ENCODE data around the gene SLC44A4.
"Not testable (repeated sequence)": the region's sequence is repeated elsewhere in the genome, so short reads cannot be mapped to it uniquely, and the experiment has no call there.

SLC44A4 gene

GRCh38 chr6:31876357-31876756 is 2.4 kb downstream of the SLC44A4 start:
- Mint-ChIP-seq H3K4me1 (peaks cover 7% of the 10 kb centered on the region), H3K4me3 (no peak overlapping the region), H3K27me3 (peaks cover 8% of the 10 kb centered on the region), H3K9me3 (no peaks in the 10 kb centered on the region), H3K27ac (no peak overlapping the region)
- ATAC-seq = no peak
- no peak for DNase-seq

- no peak for DNase-seq
- Mint-ChIP-seq H3K27ac (no peak overlapping the region), H3K9me3 (no peaks in the 10 kb centered on the region), H3K4me1 (peaks cover 7% of the 10 kb centered on the region), H3K27me3 (peaks cover 8% of the 10 kb centered on the region), H3K4me3 (no peak overlapping the region)
- ATAC-seq = no peak
These were observed 2.9 kb downstream of the SLC44A4 start for GRCh38 chr6:31875877-31876276.

- Mint-ChIP-seq H3K27ac (no peak overlapping the region), H3K4me1 (peaks cover 7% of the 10 kb centered on the region)
- ATAC-seq = no peak
These were observed 3.8 kb downstream of the SLC44A4 start for GRCh38 chr6:31874836-31875572.

GRCh38 chr6:31874084-31874670 is 4.6 kb downstream of the SLC44A4 start:
- no peak for DNase-seq
- Mint-ChIP-seq H3K4me3 (no peak overlapping the region), H3K4me1 (peaks cover 7% of the 10 kb centered on the region), H3K27me3 (peaks cover 8% of the 10 kb centered on the region), H3K27ac (no peak overlapping the region), H3K9me3 (no peaks in the 10 kb centered on the region)
- no peak for ATAC-seq

More at GRCh38 chr6:31874836-31875572, 3.8 kb downstream of the SLC44A4 start:
- Mint-ChIP-seq H3K4me3 (no peak overlapping the region), H3K27me3 (peaks cover 8% of the 10 kb centered on the region), H3K9me3 (no peaks in the 10 kb centered on the region)
- no peak for DNase-seq

GRCh38 chr6:31871046-31871659 is 7.6 kb downstream of the SLC44A4 start:
- Mint-ChIP-seq H3K4me3 (no peak overlapping the region), H3K9me3 (no peaks in the 10 kb centered on the region), H3K4me1 (peaks cover 7% of the 10 kb centered on the region), H3K27me3 (peaks cover 8% of the 10 kb centered on the region), H3K27ac (no peak overlapping the region)
- peak; percentile 8 for ATAC-seq
- no peak for DNase-seq

GRCh38 chr6:31870385-31870921 is 8.3 kb downstream of the SLC44A4 start:
- Mint-ChIP-seq H3K27ac (no peak overlapping the region), H3K4me1 (peaks cover 1% of the 10 kb centered on the region), H3K9me3 (no peaks in the 10 kb centered on the region), H3K4me3 (no peak overlapping the region), H3K27me3 (peaks cover 8% of the 10 kb centered on the region)
- ATAC-seq = peak; percentile 53
- DNase-seq = no peak

- peaks cover 10% of the 10 kb centered on the region for H3K4me1 Mint-ChIP-seq
- no peaks in the 10 kb centered on the region for H3K9me3 Mint-ChIP-seq
- no peak overlapping the region for H3K27ac Mint-ChIP-seq
- DNase-seq = no peak
- no peak overlapping the region for H3K4me3 Mint-ChIP-seq
- no peak for ATAC-seq
- peaks cover 8% of the 10 kb centered on the region for H3K27me3 Mint-ChIP-seq
These were observed 9.5 kb downstream of the SLC44A4 start for GRCh38 chr6:31869343-31869742.

- not testable (repeated sequence) for H3K4me3 Mint-ChIP-seq, H3K27me3 Mint-ChIP-seq, H3K9me3 Mint-ChIP-seq, DNase-seq, H3K27ac Mint-ChIP-seq, ATAC-seq
- peaks cover 14% of the 10 kb centered on the region for H3K4me1 Mint-ChIP-seq
These were observed 10.2 kb downstream of the SLC44A4 start for GRCh38 chr6:31868658-31868971.

- Mint-ChIP-seq H3K27ac (peak overlapping the region in 1 of 2 donors; percentile 72), H3K4me1 (peaks cover 34% of the 10 kb centered on the region), H3K9me3 (no peaks in the 10 kb centered on the region), H3K27me3 (no peaks in the 10 kb centered on the region), H3K4me3 (no peak overlapping the region)
- ATAC-seq (no peak), DNase-seq (no peak)
These were observed 13.3 kb downstream of the SLC44A4 start for GRCh38 chr6:31865205-31866118.

GRCh38 chr6:31864818-31865204 is 14.0 kb downstream of the SLC44A4 start:
- Mint-ChIP-seq H3K27ac (no peak overlapping the region), H3K4me3 (no peak overlapping the region), H3K9me3 (no peaks in the 10 kb centered on the region), H3K27me3 (no peaks in the 10 kb centered on the region), H3K4me1 (peaks cover 34% of the 10 kb centered on the region)
- no peak for ATAC-seq
- DNase-seq = no peak

- ATAC-seq, H3K9me3 Mint-ChIP-seq, DNase-seq, H3K27me3 Mint-ChIP-seq: not testable (repeated sequence)
- peak overlapping the region; percentile 95 to 99 for H3K4me3 Mint-ChIP-seq
- peaks cover 34% of the 10 kb centered on the region for H3K4me1 Mint-ChIP-seq
- H3K27ac Mint-ChIP-seq = peak overlapping the region; percentile 97 to 99
These were observed 14.7 kb downstream of the SLC44A4 start for GRCh38 chr6:31864123-31864562.

- Mint-ChIP-seq H3K9me3 (no peaks in the 10 kb centered on the region), H3K27me3 (no peaks in the 10 kb centered on the region), H3K27ac (peak within 1 kb of the TSS; percentile 97 to 99), H3K4me3 (peak within 1 kb of the TSS; percentile 95 to 99), H3K4me1 (peaks cover 34% of the 10 kb centered on the region)
- peak; percentile 99 to 100 for DNase-seq
- peak; percentile 97 for ATAC-seq
These were observed 16.2 kb downstream of the SLC44A4 start, which contains the start of gene NEU1 for GRCh38 chr6:31862344-31863235. TSS of gene NEU1 (minus strand) at chr6:31862821. CDS start at chr6:31862776, 45 bp downstream.

GRCh38 chr6:31861919-31862343 is 16.9 kb downstream of the SLC44A4 start:
- Mint-ChIP-seq H3K27ac (peak overlapping the region; percentile 97 to 99), H3K27me3 (no peaks in the 10 kb centered on the region), H3K4me3 (peak overlapping the region; percentile 95 to 99), H3K4me1 (peaks cover 34% of the 10 kb centered on the region), H3K9me3 (no peaks in the 10 kb centered on the region)
- ATAC-seq = no peak
- no peak for DNase-seq

GRCh38 chr6:31861150-31861549 is 17.6 kb downstream of the SLC44A4 start:
- H3K27ac Mint-ChIP-seq = peak overlapping the region in 1 of 2 donors; percentile 55
- H3K4me3 Mint-ChIP-seq = no peak overlapping the region
- H3K4me1 Mint-ChIP-seq = peaks cover 34% of the 10 kb centered on the region
- H3K9me3 Mint-ChIP-seq = no peaks in the 10 kb centered on the region
- ATAC-seq (no peak), DNase-seq (no peak)
- H3K27me3 Mint-ChIP-seq = no peaks in the 10 kb centered on the region

All from stimulated activated naive CD8-positive, alpha-beta T cell treated with anti-CD3 and anti-CD28 coated beads, Interleukin-15, amount 100 ng/mL, for 72 hours (primary cell).